Immature natural killer cell (primary cell): Measurements from ENCODE around the gene MRPL40. TPM values are rescaled to one million over a fixed set of nuclear protein-coding genes. Genes with fewer than 3 reads are reported as not detected.

Source experiments
- DNase-seq, 3 donors: peaks; one replicate each; pipeline ENCODE4 v3.0.0; 2022; ENCODE audit warnings: mixed read lengths in 1 of 3
- H3K27ac Mint-ChIP-seq, 6 donors: one replicate each; pipeline ENCODE4 v1.8.0; 2020; ENCODE audit warnings: mixed read lengths in 6 of 6, mild to moderate bottlenecking in 5 of 6, inconsistent platforms in 4 of 6, moderate library complexity in 3 of 6
- H3K27me3 Mint-ChIP-seq, 3 donors: one replicate each; pipeline ENCODE4 v1.8.0; 2020 to 2021; ENCODE audit warnings: low read depth in 3 of 3, mild to moderate bottlenecking in 3 of 3, mixed read lengths in 3 of 3, moderate library complexity in 3 of 3, inconsistent platforms in 1 of 3
- H3K36me3 Mint-ChIP-seq, 3 donors: one replicate each; pipeline ENCODE4 v1.8.0; 2020; ENCODE audit warnings: mixed read lengths in 3 of 3, inconsistent platforms in 2 of 3, mild to moderate bottlenecking in 2 of 3
- H3K4me1 Mint-ChIP-seq, 2 donors: one replicate each; pipeline ENCODE4 v1.8.0; 2020; ENCODE audit warnings: inconsistent platforms in 2 of 2, mild to moderate bottlenecking in 2 of 2, mixed read lengths in 2 of 2, moderate library complexity in 1 of 2
- H3K4me3 Mint-ChIP-seq, 5 donors: one replicate each; pipeline ENCODE4 v1.8.0; 2020; ENCODE audit warnings: mild to moderate bottlenecking in 5 of 5, mixed read lengths in 5 of 5, inconsistent platforms in 3 of 5, moderate library complexity in 3 of 5
- H3K9me3 Mint-ChIP-seq, 6 donors: one replicate each; pipeline ENCODE4 v1.8.0; 2020; ENCODE audit warnings: mild to moderate bottlenecking in 6 of 6, mixed read lengths in 6 of 6, inconsistent platforms in 4 of 6, moderate library complexity in 3 of 6
- polyA plus RNA-seq, 3 donors: library from polyadenylated mRNA; unstranded; fragments of 300-500 nt; fragmentation: Illumina TruSeq; gene quantifications; one replicate each; pipeline ENCODE4 v1.2.3, GENCODE V29; 2021

Gene MRPL40
- polyA plus RNA-seq, 3 donors from 2014 or later, result 64.7 to 85.1 (median 77.9) TPM

- H3K27ac Mint-ChIP-seq, result peak overlapping the region in 4 of 6 donors; percentile 55 to 62 (median 57)
- H3K4me3 Mint-ChIP-seq, result no peak overlapping the region
Observed at GRCh38 chr22:19398206-19398605, 34.1 kb upstream of the MRPL40 start.

GRCh38 chr22:19398652-19399051 is 33.7 kb upstream of the MRPL40 start:
- H3K27me3 Mint-ChIP-seq, result peaks cover 0 to 3% (median 0%) of the 10 kb centered on the region in 3 donors
- H3K27ac Mint-ChIP-seq, result peak overlapping the region in 5 of 6 donors; percentile 55 to 72 (median 58)
- peaks cover 8 to 40% (median 28%) of the 10 kb centered on the region in 3 donors for H3K36me3 Mint-ChIP-seq

More at GRCh38 chr22:19398206-19398605, 34.1 kb upstream of the MRPL40 start:
- no peak for DNase-seq
- Mint-ChIP-seq H3K27me3 (peaks cover 0 to 3% (median 0%) of the 10 kb centered on the region in 3 donors), H3K36me3 (peaks cover 8 to 43% (median 29%) of the 10 kb centered on the region in 3 donors), H3K9me3 (no peaks in the 10 kb centered on the region), H3K4me1 (peaks cover 15 to 22% of the 10 kb centered on the region in 2 donors)

GRCh38 chr22:19400881-19401280 is 31.5 kb upstream of the MRPL40 start:
- Mint-ChIP-seq H3K27me3 (peaks cover 0 to 3% (median 0%) of the 10 kb centered on the region in 3 donors), H3K4me3 (no peak overlapping the region), H3K9me3 (no peaks in the 10 kb centered on the region), H3K4me1 (peaks cover 15 to 26% of the 10 kb centered on the region in 2 donors), H3K27ac (peak overlapping the region; percentile 22 to 73 (median 60)), H3K36me3 (peaks cover 8 to 47% (median 23%) of the 10 kb centered on the region in 3 donors)
- no peak for DNase-seq

More at GRCh38 chr22:19398652-19399051, 33.7 kb upstream of the MRPL40 start:
- Mint-ChIP-seq H3K9me3 (no peaks in the 10 kb centered on the region), H3K4me3 (no peak overlapping the region), H3K4me1 (peaks cover 15 to 22% of the 10 kb centered on the region in 2 donors)
- DNase-seq, result no peak

- peaks cover 8 to 51% (median 24%) of the 10 kb centered on the region in 3 donors for H3K36me3 Mint-ChIP-seq
- H3K27me3 Mint-ChIP-seq, result peaks cover 0 to 3% (median 0%) of the 10 kb centered on the region in 3 donors
- peaks cover 15 to 32% of the 10 kb centered on the region in 2 donors for H3K4me1 Mint-ChIP-seq
- no peaks in the 10 kb centered on the region for H3K9me3 Mint-ChIP-seq
- H3K27ac Mint-ChIP-seq, result peak overlapping the region; percentile 22 to 76 (median 63)
- H3K4me3 Mint-ChIP-seq, result no peak overlapping the region
- no peak for DNase-seq
Observed at GRCh38 chr22:19401483-19401882, 30.9 kb upstream of the MRPL40 start.

- peaks cover 15 to 42% of the 10 kb centered on the region in 2 donors for H3K4me1 Mint-ChIP-seq
- H3K27me3 Mint-ChIP-seq, result peaks cover 0 to 3% (median 0%) of the 10 kb centered on the region in 3 donors
- H3K9me3 Mint-ChIP-seq, result no peaks in the 10 kb centered on the region
- peak overlapping the region in 4 of 6 donors; percentile 2 to 76 (median 48) for H3K27ac Mint-ChIP-seq
- no peak overlapping the region for H3K4me3 Mint-ChIP-seq
- peaks cover 8 to 56% (median 30%) of the 10 kb centered on the region in 3 donors for H3K36me3 Mint-ChIP-seq
- no peak for DNase-seq
Observed at GRCh38 chr22:19402642-19403191, 29.6 kb upstream of the MRPL40 start.

- H3K4me1 Mint-ChIP-seq, result peaks cover 9 to 30% of the 10 kb centered on the region in 2 donors
- no peak for DNase-seq
- peak overlapping the region in 5 of 6 donors; percentile 0 to 75 (median 31) for H3K27ac Mint-ChIP-seq
- H3K27me3 Mint-ChIP-seq, result peaks cover 0 to 5% (median 0%) of the 10 kb centered on the region in 3 donors
- no peak overlapping the region for H3K4me3 Mint-ChIP-seq
- H3K36me3 Mint-ChIP-seq, result peaks cover 12 to 53% (median 31%) of the 10 kb centered on the region in 3 donors
- H3K9me3 Mint-ChIP-seq, result no peaks in the 10 kb centered on the region
Observed at GRCh38 chr22:19404676-19405075, 27.7 kb upstream of the MRPL40 start.

- peaks cover 12 to 34% of the 10 kb centered on the region in 2 donors for H3K4me1 Mint-ChIP-seq
- peak overlapping the region in 3 of 6 donors; percentile 0 to 75 (median 31) for H3K27ac Mint-ChIP-seq
- no peak overlapping the region for H3K4me3 Mint-ChIP-seq
- no peaks in the 10 kb centered on the region for H3K9me3 Mint-ChIP-seq
- peaks cover 13 to 55% (median 31%) of the 10 kb centered on the region in 3 donors for H3K36me3 Mint-ChIP-seq
- H3K27me3 Mint-ChIP-seq, result peaks cover 0 to 6% (median 0%) of the 10 kb centered on the region in 3 donors
- DNase-seq, result no peak
Observed at GRCh38 chr22:19405133-19405532, 27.2 kb upstream of the MRPL40 start.

- H3K4me1 Mint-ChIP-seq, result peaks cover 12 to 40% of the 10 kb centered on the region in 2 donors
- H3K36me3 Mint-ChIP-seq, result peaks cover 13 to 57% (median 31%) of the 10 kb centered on the region in 3 donors
- peaks cover 0 to 6% (median 0%) of the 10 kb centered on the region in 3 donors for H3K27me3 Mint-ChIP-seq
- peak overlapping the region in 5 of 6 donors; percentile 1 to 75 (median 49) for H3K27ac Mint-ChIP-seq
- H3K9me3 Mint-ChIP-seq, result no peaks in the 10 kb centered on the region
- no peak overlapping the region for H3K4me3 Mint-ChIP-seq
- no peak for DNase-seq
Observed at GRCh38 chr22:19405652-19406051, 26.7 kb upstream of the MRPL40 start.

- DNase-seq, result no peak
- peaks cover 0 to 3% (median 0%) of the 10 kb centered on the region in 3 donors for H3K27me3 Mint-ChIP-seq
- peaks cover 16 to 47% of the 10 kb centered on the region in 2 donors for H3K4me1 Mint-ChIP-seq
- no peak overlapping the region for H3K4me3 Mint-ChIP-seq
- H3K27ac Mint-ChIP-seq, result peak overlapping the region in 5 of 6 donors; percentile 41 to 51 (median 49)
- peaks cover 13 to 56% (median 25%) of the 10 kb centered on the region in 3 donors for H3K36me3 Mint-ChIP-seq
- no peaks in the 10 kb centered on the region for H3K9me3 Mint-ChIP-seq
Observed at GRCh38 chr22:19406281-19406811, 26.0 kb upstream of the MRPL40 start.

- Mint-ChIP-seq H3K4me3 (no peak overlapping the region), H3K4me1 (peaks cover 18 to 52% of the 10 kb centered on the region in 2 donors), H3K36me3 (peaks cover 8 to 51% (median 22%) of the 10 kb centered on the region in 3 donors), H3K27ac (peak overlapping the region in 5 of 6 donors; percentile 24 to 77 (median 49)), H3K27me3 (peaks cover 0 to 3% (median 0%) of the 10 kb centered on the region in 3 donors), H3K9me3 (no peaks in the 10 kb centered on the region)
- DNase-seq, result no peak
Observed at GRCh38 chr22:19406846-19407245, 25.5 kb upstream of the MRPL40 start.

GRCh38 chr22:19407649-19408606 is 24.4 kb upstream of the MRPL40 start:
- no peak for DNase-seq
- H3K4me3 Mint-ChIP-seq, result no peak overlapping the region
- H3K27ac Mint-ChIP-seq, result peak overlapping the region; percentile 14 to 77 (median 38)
- H3K36me3 Mint-ChIP-seq, result peaks cover 5 to 48% (median 17%) of the 10 kb centered on the region in 3 donors
- H3K4me1 Mint-ChIP-seq, result peaks cover 27 to 57% of the 10 kb centered on the region in 2 donors
- H3K9me3 Mint-ChIP-seq, result no peaks in the 10 kb centered on the region
- H3K27me3 Mint-ChIP-seq, result peaks cover 0 to 3% (median 0%) of the 10 kb centered on the region in 3 donors

GRCh38 chr22:19410941-19411689 is 21.2 kb upstream of the MRPL40 start:
- no peaks in the 10 kb centered on the region for H3K9me3 Mint-ChIP-seq
- H3K4me3 Mint-ChIP-seq, result peak overlapping the region in 2 of 5 donors; percentile 20 to 32
- H3K27ac Mint-ChIP-seq, result peak overlapping the region; percentile 43 to 96 (median 77)
- peaks cover 5 to 29% (median 8%) of the 10 kb centered on the region in 3 donors for H3K36me3 Mint-ChIP-seq
- H3K27me3 Mint-ChIP-seq, result peaks cover 0 to 3% (median 0%) of the 10 kb centered on the region in 3 donors
- no peak for DNase-seq
- peaks cover 49 to 80% of the 10 kb centered on the region in 2 donors for H3K4me1 Mint-ChIP-seq
